TTC549 (cell line): Measurements from ENCODE around the gene OR10Z1.

Experiments
- FAIRE-seq: peaks from 2 replicates; lab custom pipeline; 2012; peaks lifted over from hg19 to GRCh38; lab: Jason Lieb, UNC

Gene OR10Z1, protein sequence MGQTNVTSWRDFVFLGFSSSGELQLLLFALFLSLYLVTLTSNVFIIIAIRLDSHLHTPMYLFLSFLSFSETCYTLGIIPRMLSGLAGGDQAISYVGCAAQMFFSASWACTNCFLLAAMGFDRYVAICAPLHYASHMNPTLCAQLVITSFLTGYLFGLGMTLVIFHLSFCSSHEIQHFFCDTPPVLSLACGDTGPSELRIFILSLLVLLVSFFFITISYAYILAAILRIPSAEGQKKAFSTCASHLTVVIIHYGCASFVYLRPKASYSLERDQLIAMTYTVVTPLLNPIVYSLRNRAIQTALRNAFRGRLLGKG

DNA sequence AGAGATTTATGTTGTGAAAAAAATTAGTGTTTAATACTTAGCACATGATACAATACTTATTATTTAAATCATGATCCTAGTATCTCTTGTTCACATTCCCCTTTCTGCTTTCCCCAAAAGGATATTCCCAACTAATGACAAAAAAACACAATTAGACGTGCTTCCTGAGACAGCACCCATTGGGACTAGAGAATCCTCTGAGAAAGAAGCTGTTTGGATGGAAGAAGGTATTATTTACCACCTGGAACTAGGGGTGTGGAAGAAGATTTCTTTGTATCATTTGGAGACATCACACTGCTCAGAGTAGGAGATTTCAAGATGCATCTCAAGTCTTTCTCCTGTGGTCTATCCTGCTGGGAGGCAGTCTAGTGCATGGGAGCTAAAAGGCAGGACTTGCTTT is at the start of gene OR10Z1:
Gene OR10Z1, plus strand, starts transcription at position 301 of the 400 bp plus-strand sequence. CDS start 1,171 bp downstream, outside the sequence.
- FAIRE-seq, result no peak

GRCh38 chr1:158559696-158560095 is 45.4 kb upstream of the OR10Z1 start:
- FAIRE-seq, result no peak

DNA sequence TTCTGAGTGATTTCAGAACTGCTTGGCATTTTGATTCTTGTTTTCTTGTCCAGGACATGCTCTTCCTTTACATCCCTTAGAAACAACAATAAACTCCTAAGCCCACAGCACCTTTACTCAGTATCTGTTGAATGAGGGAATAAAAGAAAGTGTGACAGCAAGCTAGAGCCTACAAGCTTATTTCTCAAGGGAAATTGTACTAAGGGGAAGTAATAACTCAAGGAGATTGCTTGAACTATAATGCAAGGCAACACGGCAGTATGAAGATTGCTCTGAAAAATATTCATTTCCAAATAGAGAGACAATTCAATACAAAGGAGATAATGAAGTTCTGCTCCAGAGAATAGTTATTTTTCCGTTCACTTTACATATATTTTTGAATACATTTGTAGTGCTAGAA is 41.2 kb upstream of the OR10Z1 start:
- no peak for FAIRE-seq

- no peak for FAIRE-seq
Observed at GRCh38 chr1:158564608-158565007, 40.5 kb upstream of the OR10Z1 start.

- no peak for FAIRE-seq
Observed at GRCh38 chr1:158570480-158570879, 34.6 kb upstream of the OR10Z1 start, which contains the start of gene OR6P1. Gene OR6P1, minus strand, starts transcription at chr1:158570580. Its CDS starts 6,976 bp downstream, at chr1:158563604.

- no peak for FAIRE-seq
Observed at GRCh38 chr1:158572226-158572625, 32.8 kb upstream of the OR10Z1 start.

DNA sequence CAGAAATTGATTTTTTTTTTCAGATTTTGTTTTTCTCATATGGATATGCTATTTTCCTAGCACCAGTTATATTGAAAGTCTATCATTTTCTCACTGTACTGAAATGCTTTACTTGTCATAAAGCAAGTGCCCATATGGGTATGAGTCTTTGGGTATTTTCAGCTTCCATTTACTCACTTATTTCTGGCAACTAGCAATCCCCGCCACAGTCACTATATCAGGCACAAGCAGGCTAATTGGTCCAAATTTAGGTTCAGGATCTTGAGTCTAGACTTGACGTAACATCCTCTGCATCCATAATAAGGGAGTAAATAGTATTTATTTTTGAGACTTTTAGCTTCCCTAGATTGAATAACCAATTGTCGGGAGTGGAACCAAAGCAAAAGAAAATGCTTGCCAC is 27.5 kb upstream of the OR10Z1 start:
- FAIRE-seq, result no peak

GRCh38 chr1:158579733-158580132 is 25.3 kb upstream of the OR10Z1 start, which contains the start of gene OR10X1:
Gene OR10X1, minus strand, starts transcription at chr1:158579899. Its CDS starts 0 bp downstream, at chr1:158579899.
- FAIRE-seq, result no peak

DNA sequence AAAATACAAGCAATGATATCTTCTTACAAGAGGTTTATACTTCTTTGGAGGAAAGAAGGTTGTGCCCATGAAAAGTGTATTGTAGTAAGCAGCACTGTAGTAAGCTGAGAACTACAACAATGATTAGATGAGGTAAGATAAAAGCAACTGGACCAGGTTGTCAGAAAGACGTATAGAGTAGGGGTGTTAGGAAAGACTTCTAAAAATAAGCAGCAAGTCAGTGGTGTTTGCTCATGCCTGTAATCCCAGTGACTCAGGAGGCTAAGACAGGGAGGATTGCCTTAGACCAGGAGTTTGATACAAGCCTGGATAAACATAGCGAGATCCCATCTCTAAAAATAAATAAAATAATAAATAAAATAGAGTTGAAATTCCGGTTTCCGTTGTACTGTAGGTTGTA is 21.1 kb upstream of the OR10Z1 start:
- no peak for FAIRE-seq

DNA sequence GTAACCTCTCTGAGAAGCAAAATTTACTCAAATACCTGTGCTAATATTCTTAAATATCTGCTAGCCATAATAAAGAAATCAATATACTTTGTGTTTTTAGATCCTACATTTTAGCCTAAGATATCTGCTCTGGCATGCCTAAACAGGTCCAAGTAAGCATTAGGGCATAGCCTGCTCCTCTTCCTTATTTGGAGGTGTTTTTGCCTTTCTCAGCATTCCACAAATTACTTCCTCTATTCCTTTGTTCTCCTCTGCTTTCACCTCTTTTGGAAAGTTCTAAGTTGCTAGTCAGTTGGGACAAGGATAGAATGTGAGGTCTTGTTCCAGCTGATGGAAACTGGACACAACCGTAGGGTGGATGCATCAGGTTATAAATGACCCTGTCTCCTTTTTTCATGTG is 18.1 kb upstream of the OR10Z1 start:
- FAIRE-seq, result no peak

- no peak for FAIRE-seq
Observed at GRCh38 chr1:158600735-158601134, 4.3 kb upstream of the OR10Z1 start.

DNA sequence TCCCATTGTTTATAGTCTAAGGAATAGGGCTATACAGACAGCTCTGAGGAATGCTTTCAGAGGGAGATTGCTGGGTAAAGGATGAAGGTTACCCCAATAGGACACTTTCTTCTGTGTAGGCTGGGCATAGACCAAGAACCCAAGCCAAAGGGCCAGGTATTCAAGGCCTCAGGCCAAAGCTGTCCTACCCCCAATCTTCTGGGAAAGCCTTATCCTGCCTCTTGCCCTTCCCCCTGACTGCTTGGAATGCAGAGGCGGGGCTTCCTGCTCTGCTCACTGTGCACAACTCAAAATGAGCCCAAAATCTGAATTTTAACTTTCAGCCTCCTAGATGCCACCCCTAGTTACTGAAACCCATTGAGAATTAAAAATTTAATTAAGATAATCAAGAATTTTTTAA is 2.2 kb downstream of the OR10Z1 start:
- no peak for FAIRE-seq

- FAIRE-seq, result no peak
Observed at GRCh38 chr1:158611916-158612315, 6.8 kb downstream of the OR10Z1 start.

DNA sequence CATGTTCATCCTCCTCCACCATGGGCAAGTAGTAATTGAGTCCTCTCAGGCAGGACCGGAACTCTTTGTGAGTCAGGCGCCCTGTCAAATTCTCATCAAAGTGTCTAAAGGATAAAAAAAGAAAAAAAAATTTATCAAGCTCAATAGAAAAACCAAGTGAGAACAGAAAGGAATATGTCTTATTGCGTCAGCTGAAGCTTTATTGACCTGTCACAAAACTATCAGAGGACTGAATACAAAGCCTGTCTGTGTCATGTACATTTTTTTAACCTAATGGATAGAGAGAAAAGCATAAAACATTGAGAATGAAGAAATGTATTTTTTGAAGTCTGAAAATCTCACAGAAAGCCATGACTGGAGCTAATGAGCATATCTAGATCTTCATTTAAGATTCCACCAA is 8.7 kb downstream of the OR10Z1 start:
- no peak for FAIRE-seq

GRCh38 chr1:158638146-158638545 is 33.1 kb downstream of the OR10Z1 start:
- no peak for FAIRE-seq

DNA sequence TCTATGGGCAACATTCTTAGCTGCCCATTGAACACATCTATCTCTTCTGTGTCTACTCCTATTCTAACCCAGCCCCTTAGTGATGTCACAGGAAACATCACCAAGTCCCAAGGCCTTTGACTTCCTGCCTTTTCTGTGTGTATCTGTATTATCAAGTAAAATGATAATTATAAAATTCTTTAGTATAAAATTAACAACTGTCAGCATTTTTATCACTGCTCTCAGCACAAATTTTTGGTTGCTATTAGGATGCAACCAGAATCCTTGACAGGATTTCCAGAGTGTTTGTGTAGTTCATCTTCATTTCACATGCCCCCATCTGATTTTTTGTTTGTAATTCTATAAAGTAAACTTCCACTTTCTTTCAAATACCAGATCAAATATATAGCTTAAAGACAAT is 33.8 kb downstream of the OR10Z1 start:
- no peak for FAIRE-seq

GRCh38 chr1:158644449-158644848 is 39.4 kb downstream of the OR10Z1 start:
- FAIRE-seq, result no peak

GRCh38 chr1:158646465-158646864 is 41.4 kb downstream of the OR10Z1 start:
- no peak for FAIRE-seq

GRCh38 chr1:158649052-158649451 is 44.0 kb downstream of the OR10Z1 start:
- FAIRE-seq, result no peak

- no peak for FAIRE-seq
Observed at GRCh38 chr1:158652721-158653334, 47.8 kb downstream of the OR10Z1 start.

DNA sequence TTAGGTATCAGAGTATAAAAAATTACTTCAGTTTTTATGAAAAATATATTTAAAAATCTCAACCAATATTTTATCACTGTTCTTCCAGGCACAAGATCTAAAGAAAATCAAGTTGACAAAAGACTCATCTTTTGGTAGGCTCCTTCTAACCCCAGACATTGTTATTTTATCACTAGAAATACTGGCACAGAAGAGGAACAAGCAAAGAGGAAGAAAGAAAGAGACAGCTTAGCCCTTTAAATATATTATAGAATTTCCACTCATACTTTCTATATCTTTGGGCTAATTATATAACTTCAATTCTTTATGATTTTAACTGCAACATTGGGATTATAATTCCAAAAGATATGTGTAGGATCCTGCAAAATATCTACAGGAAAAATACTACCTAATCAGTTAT is 49.0 kb downstream of the OR10Z1 start:
- no peak for FAIRE-seq

DNA sequence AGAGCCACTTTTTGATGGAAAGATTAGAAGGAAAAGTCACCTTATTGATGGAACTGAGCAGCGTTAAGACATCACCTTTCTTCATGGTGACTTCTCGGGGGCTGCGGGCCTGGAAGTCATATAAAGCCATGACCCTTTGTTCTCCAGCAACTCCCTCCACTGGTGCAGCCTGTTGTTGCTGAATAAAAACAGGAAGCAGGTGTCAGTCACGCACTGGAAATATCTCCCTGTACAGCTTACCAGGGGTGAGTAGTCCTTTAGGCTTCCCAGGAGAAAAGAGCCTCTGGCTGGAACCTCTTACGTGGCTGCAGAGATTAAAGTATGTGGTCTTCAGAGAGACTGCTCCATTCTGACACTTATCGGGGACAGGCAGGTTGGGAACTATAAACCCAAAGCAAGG is 49.5 kb downstream of the OR10Z1 start:
- FAIRE-seq, result no peak
